ENCODE measurements around the gene MPPED1.

- no peak for TF ChIP-seq EZH2 (IDR thresholded peaks at IDR 0.05)
- TF ChIP-seq POLR2AphosphoS5 (IDR thresholded peaks at IDR 0.05; ENCODE audit: borderline replicate concordance, low read depth, low read length) = no peak
Observed at GRCh38 chr22:43401661-43402060, 10.2 kb upstream of the MPPED1 start.
